GM18508 (cell line): ENCODE data around the gene SPINT3.
"Not testable (repeated sequence)": the region's sequence is repeated elsewhere in the genome, so short reads cannot be mapped to it uniquely, and the experiment has no call there.

ENCODE experiments used
- ATAC-seq: cut with Tn5 transposase; IDR thresholded peaks from one replicate; pipeline ENCODE4 v1.9.1; 2021; ENCODE audit warnings: moderate number of reproducible peaks; ENCODE audit not compliant: insufficient read depth, unreplicated experiment

The SPINT3 gene

DNA sequence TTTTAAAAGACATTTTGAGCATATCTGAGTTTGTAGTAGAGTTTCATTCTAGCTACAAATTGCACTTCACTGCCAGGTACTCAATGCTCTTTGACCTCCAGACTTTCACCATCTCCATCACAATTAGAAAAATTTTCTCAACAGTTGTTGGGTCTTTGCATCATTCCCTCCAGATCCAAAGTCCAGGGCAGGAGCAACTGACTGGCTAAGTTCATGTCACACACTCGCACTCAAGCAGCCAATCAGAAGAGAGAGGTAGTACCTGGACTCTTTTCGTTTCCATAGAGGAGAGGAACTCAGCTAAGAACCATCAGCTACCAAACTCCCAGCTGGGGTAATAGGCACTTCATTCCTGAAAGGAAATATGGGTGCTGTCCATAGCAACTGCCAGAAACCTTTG, 9.0 kb downstream of the SPINT3 start:
- no peak for ATAC-seq

DNA sequence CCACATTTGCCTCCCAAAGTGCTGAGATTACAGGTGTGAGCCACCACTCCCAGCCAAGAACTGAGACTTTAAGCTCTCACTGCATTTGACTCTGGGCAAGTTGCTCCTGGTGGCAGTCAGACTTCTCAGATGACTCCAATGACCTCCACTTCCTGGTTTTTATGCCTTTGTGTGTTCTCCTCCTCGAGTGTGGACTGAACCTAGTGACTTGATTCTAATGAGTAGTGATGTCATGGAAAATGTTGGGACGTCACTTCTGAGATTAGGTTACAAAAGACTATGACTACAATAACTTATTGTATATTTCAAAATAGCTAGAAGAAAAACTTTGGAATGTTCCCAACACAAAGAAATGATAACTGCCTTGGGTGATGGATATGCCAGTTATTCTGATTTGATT, 12.0 kb downstream of the SPINT3 start:
- ATAC-seq: no peak

DNA sequence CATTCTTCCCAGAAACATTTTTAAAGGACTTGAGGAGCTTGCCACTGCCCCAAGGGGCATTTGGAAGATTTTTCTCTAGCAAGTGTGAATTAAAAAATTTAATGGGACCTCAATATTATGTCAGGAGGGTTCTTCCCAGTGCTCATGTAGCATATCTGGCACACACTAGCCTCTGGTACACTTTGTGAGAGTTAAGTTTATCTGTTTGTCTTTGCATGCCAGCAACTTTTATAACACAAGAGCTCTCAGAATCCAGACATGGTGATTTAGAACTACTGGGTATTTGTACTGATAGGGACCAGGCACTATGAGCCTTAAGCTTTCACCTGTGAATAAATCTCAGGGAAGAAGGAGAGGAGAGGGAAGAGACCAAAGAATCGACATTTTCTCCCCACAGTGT, 12.9 kb downstream of the SPINT3 start:
- ATAC-seq: no peak

DNA sequence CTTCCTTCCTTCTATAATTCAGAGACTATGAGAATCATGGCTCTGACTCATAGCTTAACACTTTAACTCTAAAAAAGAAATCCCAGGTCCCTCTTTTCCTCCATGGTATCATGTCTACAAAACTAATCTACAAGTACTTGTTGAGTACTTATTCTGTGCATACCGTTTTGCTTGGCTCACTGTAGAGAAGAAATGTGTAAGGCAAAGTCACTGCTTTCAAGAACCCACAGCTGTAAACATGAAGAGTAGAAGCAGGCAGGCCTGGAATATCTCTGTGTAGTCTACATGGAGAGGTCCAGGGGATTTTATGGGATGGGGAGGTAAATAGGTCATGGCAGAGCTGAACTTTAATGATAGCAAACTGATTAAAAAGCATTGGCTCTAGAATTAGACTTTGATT, 13.8 kb downstream of the SPINT3 start:
- ATAC-seq: no peak

DNA sequence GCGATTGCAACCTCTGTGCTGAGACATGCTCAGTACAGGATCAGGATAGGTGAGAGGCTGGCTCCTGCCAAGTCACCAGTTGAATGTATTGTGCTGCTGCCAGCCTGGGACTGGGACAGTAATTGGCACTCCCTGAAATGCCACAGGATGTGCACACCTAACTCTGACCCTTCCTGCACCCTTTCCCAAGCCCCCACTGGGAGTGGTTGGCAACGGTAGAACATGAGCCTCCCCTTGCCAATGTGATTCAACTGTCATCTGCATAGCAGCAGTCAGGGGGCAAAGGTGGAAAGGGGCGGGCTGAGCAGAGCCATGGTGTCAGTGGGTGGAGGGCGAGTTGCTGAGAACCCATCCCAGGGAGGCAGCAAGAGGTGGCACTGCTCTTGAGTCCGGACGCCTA, 15.4 kb downstream of the SPINT3 start:
- ATAC-seq: no peak

DNA sequence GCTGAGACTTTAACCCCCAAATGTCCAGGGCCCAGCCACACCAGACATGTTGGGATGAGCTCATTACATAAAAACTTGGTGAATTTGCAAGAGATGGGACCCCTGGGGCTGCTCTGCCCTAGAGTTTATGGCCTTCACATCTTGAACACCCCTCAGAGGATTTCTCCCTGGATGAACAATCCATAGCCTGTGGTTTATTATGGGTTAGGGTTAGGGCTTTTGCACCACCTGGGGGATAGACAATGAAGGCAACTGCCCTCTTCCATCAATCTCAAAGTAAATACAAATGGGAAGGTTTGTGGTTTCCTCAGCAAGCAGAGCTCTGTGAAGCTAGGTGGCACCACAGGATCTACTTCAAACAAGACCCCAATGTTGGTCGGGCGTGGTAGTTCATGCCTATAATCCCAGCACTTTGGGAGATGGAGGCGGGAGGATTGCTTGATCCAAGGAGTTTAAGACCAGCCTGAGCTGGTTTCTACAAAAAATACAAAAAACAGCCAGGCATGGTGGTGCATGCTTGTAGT, 17.4 kb downstream of the SPINT3 start:
- ATAC-seq: no peak

DNA sequence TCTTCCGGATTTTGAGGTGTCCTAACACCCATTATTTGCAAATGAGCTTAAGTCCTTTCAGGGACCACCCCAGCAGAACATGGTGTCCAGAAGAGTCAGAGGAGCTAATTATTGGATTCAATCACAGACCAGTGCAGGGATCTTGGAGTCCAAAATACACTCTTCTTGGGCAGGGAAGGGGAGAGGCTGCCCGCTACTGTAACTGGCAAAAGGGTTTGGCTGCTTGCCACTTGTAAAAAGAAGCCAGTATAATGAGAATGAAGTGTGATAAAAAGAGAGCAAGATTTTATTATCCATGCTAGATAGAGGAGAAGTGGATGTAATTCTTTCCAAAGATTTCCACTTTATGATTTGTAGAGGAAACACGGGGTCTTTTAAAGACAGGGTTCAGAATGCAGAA, 19.3 kb downstream of the SPINT3 start:
- no peak for ATAC-seq

DNA sequence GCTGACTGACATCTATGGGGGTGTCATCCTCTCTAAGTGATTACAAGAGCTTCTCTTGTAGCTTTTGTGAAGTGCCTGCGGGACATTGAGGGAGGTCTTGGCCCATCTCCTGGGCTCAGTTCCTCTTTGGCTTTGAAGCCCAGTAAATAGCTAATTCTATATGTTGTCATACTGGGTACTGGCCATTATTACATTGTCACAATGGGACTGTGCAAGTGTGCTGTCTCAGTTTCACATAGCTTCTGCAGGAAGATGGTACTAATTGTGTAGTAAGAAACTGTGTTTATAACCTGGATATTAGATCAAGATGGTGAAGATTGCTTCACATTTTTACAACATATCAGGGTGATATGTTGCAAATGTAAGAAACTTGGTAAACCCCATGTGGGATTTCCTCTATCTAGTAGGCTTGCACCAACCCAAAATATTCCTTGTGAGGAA, 19.9 kb downstream of the SPINT3 start:
- no peak for ATAC-seq

DNA sequence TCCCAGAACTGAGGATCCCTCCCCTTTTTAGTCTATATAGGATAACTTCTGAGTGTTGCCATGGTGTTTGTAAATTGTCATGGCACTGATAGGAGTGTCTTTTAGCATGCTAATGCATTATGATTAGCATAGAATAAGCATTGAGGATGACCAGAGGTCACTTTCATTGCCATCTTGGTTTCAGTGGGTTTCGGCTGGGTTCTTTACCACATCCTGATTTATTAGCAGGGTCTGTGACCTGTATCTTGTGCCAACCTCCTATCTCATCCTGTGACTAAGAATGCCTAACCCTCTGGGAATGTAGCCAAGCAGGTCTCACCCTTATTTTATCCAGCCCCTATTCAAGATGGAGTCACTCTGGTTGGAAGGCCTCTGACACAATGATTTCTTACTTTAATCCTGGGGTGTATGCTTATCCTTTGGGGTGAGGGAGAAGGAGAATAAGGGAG, 26.3 kb downstream of the SPINT3 start:
- ATAC-seq: no peak

DNA sequence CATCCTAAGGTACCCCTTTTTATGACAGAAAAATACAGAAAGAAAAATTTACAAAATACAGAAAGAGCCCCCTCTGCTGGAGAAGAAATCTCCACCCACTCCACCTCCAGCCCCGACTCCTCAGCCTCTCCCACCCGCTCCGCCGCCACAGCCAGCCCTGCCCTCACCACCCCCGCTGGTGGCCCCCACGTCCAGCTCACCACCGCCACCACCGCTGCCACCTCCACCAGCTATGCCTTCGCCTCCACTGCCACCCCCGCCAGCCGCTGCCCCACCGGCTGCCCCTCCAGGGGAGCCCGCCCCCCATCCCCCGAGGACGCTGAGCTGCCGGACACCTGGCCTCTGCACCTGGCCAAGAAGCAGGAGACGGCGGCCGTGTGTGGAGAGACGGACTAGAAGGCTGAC, 28.2 kb downstream of the SPINT3 start:
- no peak for ATAC-seq

DNA sequence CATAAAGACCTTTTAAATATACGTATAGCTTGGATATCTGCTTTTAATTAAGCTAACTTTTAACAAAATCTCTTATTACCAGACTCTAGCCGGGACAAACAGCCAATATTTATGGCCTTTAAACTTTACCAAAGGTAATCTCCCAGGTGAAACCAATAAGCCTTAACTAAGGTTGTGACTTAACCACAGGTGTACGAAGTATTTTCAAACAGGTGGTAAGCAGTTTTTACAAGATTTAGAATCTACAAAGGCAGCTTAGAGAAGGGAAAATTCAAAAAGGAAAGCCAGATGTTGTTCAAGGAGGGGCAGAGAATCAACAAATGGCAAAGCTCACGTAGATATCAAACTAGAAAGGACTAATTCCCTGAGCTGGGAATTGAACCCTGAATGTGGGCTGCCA, 30.0 kb downstream of the SPINT3 start:
- no peak for ATAC-seq

DNA sequence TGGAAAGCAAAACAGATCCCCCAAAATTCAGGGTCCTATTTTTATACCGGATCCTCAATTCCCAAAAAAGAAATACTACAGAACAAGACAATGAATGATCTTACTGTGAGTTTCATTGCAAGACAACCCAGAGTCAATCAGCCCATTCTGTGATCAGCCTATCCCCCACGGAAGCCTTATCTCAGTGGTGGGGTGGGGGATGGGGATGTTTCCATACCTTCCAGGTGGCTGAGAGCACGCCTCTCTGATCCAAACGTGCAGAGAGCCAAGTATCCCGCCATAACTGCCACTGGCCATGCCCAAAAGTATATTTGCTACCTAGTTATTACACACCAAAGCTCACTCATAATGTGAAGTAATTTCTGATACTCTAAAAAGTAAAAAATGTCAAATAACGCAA, 30.7 kb downstream of the SPINT3 start:
- no peak for ATAC-seq

DNA sequence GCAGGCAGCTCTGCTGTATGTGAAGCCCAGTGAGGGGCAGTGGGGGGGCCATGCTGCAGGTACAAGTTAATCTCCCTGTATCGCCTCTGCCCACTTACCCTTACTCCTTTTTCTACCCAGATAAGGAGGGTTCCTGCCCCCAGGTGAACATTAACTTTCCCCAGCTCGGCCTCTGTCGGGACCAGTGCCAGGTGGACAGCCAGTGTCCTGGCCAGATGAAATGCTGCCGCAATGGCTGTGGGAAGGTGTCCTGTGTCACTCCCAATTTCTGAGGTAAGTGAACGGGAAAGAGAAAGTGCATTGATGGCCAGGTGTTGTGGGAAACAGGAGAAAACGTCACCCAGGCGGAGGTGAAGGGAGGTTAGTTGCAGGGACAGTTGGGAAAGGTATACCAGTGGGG, 35.6 kb downstream of the SPINT3 start:
- no peak for ATAC-seq

DNA sequence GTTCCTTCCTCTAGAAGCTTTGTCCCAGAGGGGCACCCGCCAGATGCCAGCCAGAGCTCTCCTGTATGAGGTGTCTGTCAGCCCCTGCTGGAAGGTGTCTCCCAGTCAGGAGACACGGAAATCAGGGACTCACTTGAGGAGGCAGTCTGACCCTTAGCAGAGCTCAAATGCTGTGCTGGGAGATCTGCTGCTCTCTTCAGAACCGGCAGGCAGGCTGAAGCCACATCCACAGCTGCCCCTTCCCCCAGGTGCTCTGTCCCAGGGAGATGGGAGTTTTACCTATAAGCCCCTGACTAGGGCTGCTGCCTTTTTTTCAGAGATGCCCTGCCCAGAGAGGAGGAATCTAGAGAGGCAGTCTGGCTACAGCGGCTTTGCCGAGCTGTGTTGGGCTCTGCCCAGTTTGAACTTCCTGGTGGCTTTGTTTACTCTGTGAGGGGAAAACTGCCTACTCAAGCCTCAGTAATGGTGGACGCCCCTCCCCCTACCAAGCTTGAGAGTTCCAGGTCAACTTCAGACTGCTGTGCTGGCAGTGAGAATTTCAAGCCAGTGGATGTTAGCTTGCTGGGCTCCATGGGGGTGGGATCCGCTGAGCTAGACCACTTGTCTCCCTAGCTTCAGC, 37.8 kb downstream of the SPINT3 start:
- not testable (repeated sequence) for ATAC-seq

DNA sequence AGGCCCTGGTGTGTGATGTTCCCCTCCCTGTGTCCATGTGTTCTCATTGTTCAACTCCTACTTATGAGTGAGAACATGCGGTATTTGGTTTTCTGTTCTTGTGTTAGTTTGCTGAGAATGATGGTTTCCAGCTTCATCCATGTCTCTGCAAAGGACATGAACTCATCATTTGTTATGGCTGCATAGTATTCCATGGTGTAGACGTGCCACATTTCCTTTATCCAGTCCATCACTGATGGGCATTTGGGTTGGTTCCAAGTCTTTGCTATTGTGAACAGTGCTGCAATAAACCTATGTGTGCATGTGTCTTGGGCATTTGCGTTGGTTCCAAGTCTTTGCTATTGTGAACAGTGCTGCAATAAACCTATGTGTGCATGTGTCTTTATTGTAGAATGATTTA, 43.1 kb downstream of the SPINT3 start:
- ATAC-seq: not testable (repeated sequence)

DNA sequence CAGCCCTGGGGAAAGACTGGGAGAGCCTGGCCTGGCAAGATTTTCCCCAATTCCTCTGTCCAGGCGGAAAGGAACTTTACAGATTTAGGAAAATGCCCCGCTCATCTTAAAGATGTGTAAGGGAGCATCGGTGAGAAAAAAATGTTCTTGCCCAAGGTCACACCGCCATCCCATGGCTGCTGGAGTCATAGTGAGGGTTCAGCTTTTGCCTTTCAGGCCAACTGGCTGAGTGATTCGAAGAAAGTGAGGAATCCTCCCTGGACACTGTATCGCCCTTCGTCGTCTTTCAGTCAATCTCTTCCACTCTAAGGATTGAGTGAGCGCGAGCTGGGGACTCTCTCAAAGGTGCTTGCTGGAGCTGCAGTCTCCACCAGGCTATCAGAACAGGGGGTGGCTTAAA, 44.5 kb downstream of the SPINT3 start:
- ATAC-seq: no peak

DNA sequence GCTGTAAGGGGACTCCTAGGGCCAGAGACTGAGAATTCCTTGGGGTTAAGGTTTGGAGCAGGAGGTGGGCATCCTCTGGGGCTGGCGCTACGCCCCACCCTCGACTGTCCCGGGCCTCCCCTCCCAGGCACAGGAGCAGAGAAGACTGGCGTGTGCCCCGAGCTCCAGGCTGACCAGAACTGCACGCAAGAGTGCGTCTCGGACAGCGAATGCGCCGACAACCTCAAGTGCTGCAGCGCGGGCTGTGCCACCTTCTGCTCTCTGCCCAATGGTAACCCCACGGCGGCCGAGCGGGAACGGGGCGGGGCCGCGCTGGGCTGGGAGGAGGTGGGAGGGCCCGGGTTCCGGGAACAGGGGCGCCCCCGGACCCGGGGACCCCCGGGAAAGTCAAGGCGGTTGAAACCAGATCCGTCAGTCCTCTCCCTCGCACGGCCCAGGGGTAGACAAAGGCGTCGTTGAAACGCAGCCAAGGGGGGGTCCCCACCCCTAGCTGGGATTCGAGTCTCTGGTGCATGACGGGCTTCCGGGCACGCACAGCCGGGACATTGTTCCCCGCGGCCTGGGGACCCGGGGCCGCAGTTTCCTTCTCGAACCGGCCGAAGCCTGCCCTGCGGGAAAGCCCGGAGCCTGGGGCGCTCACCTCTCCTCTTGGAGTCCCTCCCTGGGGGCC, 45.0 kb downstream of the SPINT3 start:
- ATAC-seq: no peak

DNA sequence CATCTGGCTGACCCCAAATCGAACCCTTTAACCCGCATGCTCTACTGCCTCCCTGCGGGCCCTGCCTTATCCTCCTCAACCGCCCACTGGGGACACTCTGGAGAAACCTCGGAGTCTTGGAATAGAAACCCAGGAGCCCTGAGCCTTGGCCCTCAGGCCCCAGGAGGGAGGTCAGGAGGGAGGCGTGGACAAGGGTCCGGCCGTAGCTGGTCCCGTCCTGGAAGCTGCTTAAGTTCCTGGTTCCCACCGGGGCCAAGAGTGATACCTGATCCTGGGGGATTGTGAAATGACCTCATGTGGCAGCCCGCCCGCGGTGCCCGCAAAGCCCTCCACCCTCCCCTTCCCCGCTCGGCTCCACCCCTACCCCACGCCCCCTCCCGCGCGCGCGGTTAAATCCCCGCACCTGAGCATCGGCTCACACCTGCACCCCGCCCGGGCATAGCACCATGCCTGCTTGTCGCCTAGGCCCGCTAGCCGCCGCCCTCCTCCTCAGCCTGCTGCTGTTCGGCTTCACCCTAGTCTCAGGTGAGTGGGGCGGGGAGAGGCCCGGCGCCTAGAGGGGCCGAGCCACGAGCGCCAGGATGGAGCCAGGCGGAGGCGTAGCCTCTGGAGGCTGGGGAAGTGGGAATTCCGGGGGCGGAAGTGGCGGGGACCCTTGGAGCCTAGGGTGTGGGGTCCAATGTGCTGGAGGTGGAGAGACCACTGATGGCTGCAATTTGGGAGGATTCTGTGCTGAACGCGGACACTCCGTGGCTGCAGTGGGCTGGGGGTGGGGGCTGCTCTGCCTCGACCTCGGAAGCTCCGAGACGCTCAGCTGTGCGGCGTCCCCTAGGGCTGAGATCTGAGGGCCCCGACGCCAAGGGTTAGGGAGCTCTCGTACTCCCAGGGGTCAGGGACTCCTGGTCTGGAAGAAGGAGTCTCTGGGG, 45.8 kb downstream of the SPINT3 start, which contains the start of gene WFDC2:
TSS of gene WFDC2 (plus strand) at position 418 of the 926 bp plus-strand sequence. CDS start at position 447, 29 bp downstream.
- ATAC-seq: no peak

DNA sequence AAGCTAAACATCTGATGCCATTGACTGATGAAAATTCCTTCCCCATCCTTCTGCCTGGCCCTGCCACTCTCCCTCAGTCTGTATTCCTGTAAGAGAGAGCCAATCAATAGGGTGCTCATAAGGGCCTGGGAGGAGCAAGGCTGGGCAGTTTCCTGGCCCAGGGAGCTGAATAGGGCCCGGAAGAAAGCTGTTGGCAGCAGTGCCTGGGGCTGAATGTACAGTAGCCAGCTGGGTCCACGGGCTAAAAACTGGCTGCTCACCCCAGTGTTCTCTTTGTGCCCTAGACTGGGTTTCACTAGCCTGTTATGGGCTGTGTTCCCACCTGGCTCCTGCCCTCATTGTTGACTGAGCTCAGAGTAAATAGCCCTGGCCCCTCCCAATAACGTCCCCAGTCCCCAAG, 47.6 kb downstream of the SPINT3 start:
- ATAC-seq: no peak

DNA sequence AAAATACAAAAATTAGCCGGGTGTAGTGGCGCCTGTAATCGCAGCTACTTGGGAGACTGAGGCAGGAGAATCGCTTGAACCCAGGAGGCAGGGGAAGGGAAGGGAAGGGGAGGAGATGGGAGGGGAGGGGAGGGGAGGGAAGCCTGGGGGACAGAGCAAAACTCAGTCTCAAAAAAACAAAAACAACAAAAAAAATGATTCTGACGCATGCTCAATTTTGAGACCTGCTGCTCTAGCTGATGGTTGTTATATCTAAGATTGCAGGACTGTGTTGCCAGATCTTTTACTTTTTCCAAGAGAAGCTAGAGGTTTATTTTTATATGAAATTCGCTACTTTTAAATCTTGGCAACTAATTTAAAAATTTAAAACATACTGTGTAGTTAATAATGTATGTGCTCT, 48.2 kb downstream of the SPINT3 start:
- ATAC-seq: no peak
